Activated CD4-positive, alpha-beta memory T cell treated with anti-CD3 and anti-CD28 coated beads, Interleukin-2, amount 10 ng/mL, durations not matched to agents 7 days and 5 days (primary cell): ENCODE measurements around the gene TMEM254. TPM values are rescaled to one million over a fixed set of nuclear protein-coding genes. Genes with fewer than 3 reads are reported as not detected.

Source experiments
- total RNA-seq, 2 experiments: library from RNA; stranded (reverse); gene quantifications; one replicate each; pipeline ENCODE4 v1.2.3, GENCODE V29; 2021

Gene TMEM254
- total RNA-seq, 2 experiments from 2014 or later = 15.0 to 18.3 TPM

Other genes starting within 250 kb of the TMEM254 start
- gene SFTPD, start 129.6 kb upstream of the TMEM254 start, total RNA-seq = not detected
- gene PLAC9, start 54.1 kb downstream of the TMEM254 start, total RNA-seq = not detected
- 100 to 1,000 TPM; 271 to 273 TPM for gene ANXA11, start 126.9 kb downstream of the TMEM254 start, total RNA-seq
- not detected for gene MAT1A, start 211.0 kb downstream of the TMEM254 start, total RNA-seq